IMR-90 (cell line): ENCODE measurements around the gene VPS25.

Experiments used
- CEBPB ChIP-seq: IDR thresholded peaks from 2 replicates; pipeline ENCODE4 v1.6.1; 2012; ENCODE audit warnings: low read depth, low read length, improper control_type of control experiment
- CTCF ChIP-seq: conservative IDR thresholded peaks from 2 replicates; pipeline ENCODE4 v1.5.1; 2012; ENCODE audit warnings: mild to moderate bottlenecking, low read depth, low read length, improper control_type of control experiment
- ELK1 ChIP-seq: fragments of 150-350 bp; IDR thresholded peaks from 2 replicates; pipeline ENCODE4 v1.6.1; 2016; ENCODE audit warnings: low read depth, mild to moderate bottlenecking, low read length, moderate library complexity, borderline replicate concordance
- MXI1 ChIP-seq: IDR thresholded peaks from 2 replicates; pipeline ENCODE4 v1.6.1; 2012; ENCODE audit warnings: low read depth, mild to moderate bottlenecking, low read length, moderate library complexity, borderline replicate concordance
- POLR2A ChIP-seq: IDR thresholded peaks from 2 replicates; pipeline ENCODE4 v1.6.1; 2012; ENCODE audit warnings: mild to moderate bottlenecking, low read depth, low read length
- RAD21 ChIP-seq: IDR thresholded peaks from 2 replicates; pipeline ENCODE4 v1.6.1; 2012; ENCODE audit warnings: low read length, improper control_type of control experiment
- RCOR1 ChIP-seq: IDR thresholded peaks from 2 replicates; pipeline ENCODE4 v1.6.1; 2012; ENCODE audit warnings: mild to moderate bottlenecking, low read length, improper control_type of control experiment; ENCODE audit not compliant: insufficient replicate concordance
- RFX5 ChIP-seq: IDR thresholded peaks from 2 replicates; pipeline ENCODE4 v1.8.0; 2012; ENCODE audit warnings: low read depth, mild to moderate bottlenecking, low read length, moderate library complexity
- SMC3 ChIP-seq: fragments of 150-350 bp; IDR thresholded peaks from 2 replicates; pipeline ENCODE4 v1.6.1; 2016; ENCODE audit warnings: low read depth, mild to moderate bottlenecking, antibody characterized with exemption, low read length, moderate library complexity
- TF ChIP-seq, protein P1 (sequence below): fragments of 150-350 bp; IDR thresholded peaks from 2 replicates; pipeline ENCODE4 v1.6.1; 2017; ENCODE audit warnings: mild to moderate bottlenecking, antibody characterized with exemption, low read length, low read depth

- TF ChIP-seq CTCF (no peak), POLR2A (no peak), CEBPB (no peak), ELK1 (no peak), RCOR1 (no peak), RAD21 (no peak), RFX5 (no peak), MXI1 (no peak), SMC3 (no peak)
- TF ChIP-seq, protein P1, sequence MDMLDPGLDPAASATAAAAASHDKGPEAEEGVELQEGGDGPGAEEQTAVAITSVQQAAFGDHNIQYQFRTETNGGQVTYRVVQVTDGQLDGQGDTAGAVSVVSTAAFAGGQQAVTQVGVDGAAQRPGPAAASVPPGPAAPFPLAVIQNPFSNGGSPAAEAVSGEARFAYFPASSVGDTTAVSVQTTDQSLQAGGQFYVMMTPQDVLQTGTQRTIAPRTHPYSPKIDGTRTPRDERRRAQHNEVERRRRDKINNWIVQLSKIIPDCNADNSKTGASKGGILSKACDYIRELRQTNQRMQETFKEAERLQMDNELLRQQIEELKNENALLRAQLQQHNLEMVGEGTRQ: no peak
Observed at GRCh38 chr17:42751628-42752027, 21.6 kb upstream of the VPS25 start.
